HG02938 (cell line): ENCODE data around the gene FHIT.

Experiments used
- ATAC-seq: cut with Tn5 transposase; IDR thresholded peaks from one replicate; pipeline ENCODE4 v1.9.1; 2021; ENCODE audit warnings: mild to moderate bottlenecking, moderate library complexity; ENCODE audit not compliant: unreplicated experiment

Gene FHIT

DNA sequence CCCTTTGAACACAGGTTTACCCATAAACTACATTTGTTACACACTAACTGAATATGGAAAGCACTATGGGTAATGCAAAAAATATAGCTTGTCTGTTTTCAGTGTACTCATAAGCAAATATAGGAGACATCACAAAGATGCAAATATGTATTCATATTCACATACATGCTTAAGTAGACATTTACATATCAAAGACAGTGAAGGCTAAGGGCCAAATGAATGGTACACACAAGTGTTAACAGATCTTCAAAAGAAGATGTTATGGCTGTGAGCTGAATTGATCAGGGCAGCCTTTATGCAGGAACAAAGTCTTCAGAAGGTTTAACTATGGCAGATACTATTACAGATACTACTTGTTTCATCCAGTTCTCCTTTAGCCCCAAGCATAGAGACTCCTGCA is 384.1 kb downstream of the FHIT start:
- no peak for ATAC-seq

DNA sequence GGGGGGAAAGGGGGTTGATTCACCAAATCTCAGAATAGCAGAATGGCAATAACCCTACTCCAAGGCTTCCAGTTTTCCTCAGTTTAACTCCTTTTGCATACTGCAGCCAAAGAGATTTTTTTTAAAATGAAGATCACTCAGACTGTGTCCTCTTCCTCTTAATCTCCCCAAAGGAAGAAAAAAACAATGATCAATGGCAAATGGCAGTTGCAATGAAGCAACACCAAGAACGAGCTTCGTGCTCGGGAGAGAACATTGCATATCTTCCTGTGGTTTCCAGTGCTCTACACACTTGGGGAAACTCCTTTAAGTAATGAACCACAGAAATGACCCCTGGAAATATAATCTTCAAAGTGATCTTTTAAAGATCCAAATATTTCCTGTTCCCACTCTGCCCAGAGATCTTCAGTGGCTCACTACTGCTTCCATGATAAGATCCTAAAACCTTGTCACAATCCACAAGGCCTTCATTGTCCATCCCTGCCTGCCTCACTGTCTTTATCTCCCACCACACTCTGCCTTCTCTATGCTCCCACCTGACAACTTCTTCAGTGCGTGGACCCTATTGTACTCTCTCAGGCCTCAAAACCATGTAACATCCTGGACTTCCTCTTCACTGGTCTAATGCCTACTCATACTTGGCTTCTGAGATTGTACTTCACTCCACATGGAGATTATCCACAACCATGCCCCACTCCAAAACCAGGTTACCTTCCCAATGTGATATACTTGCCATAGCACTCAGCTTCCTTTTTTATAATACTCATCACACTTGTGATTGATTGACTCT is 394.8 kb downstream of the FHIT start:
- ATAC-seq: no peak

DNA sequence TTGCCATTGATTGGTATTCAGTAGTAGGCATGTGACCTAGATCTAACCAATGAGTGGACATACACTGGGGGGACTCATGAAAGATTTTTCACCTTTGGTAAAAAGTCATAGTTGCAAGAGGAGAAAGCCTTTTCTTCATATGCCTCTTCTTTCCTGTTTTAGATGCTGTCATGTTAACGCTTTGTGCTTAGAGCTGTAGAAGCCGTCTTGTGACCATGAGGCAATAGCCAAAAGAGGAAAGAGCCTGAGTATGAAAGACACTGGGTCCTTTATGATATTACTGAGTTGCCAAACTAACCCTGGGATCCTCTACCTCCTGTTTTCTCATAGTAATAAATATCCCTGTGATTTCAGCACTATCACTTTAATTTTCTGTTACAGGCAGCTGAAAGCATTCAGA is 396.0 kb downstream of the FHIT start:
- no peak for ATAC-seq

DNA sequence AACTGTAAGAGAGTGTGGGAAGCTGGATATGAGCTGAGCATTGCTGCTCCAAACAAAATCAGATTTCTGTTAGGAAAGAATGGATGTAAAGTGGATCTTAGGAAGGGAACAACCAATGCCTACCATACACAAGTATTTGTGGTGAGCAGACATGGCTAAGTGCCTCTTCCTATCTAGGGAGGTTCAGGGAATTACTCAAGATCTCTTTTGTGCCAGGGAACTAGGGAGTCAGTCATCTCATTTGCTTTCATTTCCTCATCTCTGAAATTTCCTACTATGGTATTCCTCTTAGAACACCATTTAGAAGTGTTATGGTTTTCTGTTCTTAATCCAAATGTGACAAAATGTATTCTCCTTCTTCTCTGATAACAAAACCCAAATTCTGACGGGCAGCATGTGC is 396.5 kb downstream of the FHIT start:
- ATAC-seq: no peak

DNA sequence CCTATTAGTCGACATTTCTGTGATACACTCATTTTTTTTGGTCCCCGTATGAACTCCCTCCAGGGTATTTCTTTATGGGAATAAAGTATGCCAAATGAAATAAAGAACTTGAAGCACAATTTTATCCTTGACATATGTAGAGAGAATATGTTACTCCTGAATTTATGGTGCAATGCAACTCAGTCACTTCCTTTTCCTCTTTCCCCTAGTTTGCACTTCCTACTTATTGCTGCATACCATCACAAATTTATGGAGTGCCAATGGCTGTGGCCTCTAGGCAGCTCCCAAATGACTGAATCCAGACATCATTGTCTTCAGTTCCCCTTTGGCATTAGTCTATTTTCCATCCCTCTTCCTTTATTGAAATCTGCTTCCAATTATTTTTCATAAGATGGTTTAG is 403.5 kb downstream of the FHIT start:
- no peak for ATAC-seq

DNA sequence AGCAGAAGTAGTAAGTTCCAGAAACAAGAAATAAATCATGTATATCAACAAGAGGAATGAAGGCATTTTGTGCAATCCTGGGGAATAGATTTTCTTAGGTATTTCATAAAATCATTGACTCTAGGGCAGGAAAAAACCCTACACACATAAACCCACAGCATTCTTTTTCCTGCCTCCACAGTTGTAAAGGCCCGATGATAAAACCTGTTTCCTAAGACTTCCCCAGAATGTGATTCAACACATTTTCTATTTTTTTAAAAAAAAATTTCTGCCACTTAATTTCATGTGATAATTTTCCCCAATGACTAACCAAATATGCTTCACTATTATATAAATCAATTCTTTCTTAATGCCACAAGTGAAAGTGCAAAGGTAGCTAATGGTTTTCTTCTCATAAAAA is 407.0 kb downstream of the FHIT start:
- ATAC-seq: no peak

DNA sequence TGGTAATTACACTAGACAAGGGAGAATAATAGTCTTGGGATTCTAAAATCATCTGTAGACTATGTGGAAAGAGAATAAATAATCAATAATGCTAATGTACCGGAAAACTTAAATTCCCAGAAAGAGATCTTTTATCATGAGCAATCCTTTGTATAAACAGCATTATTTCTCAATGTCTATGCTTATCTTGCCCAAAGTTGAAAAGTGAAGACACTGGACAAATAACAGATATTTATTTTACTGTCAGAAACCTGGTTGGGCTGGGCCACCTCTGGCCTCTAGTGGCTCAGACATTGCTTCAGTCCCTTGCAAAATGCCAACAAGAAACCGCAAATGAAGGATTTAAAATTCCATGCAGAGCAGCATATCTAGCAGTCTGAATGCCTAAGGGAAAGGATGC is 409.9 kb downstream of the FHIT start:
- no peak for ATAC-seq

DNA sequence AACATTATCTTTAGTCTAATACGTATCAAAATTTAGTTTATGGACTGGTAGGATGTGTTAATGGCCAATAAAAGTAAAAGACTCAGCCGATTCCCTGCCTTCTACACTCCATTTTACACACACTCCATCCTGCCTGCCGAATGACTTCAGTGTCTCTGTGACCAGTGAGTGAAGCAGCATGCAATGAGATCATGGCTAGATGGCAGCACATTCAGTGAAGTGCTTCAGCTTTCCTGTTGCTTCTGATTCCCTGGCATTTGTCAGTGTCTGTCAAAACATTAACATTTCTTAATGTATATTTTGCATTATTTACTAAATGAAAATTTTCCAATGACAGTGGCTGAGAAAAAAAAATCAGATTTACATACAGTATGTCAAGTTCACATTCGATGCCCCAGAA is 412.0 kb downstream of the FHIT start:
- no peak for ATAC-seq

DNA sequence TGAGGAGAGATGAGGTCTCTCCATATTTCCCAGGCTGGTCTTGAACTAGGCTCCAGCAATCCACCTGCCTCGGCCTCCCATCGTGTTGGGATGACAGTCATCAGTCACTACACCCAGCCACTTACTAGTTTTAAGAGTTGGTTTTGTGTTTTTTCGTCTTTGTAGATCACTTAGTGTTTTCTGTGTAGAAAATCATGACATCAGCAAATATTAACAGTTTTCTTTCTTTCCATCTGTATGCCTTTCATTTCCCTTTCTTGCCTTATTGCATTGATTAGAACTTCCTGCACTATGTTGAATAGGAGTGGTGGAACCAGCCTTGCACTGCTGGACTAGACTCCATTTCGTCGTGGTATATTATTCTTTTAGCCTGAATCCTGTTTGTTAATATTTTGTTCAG is 415.5 kb downstream of the FHIT start:
- no peak for ATAC-seq

DNA sequence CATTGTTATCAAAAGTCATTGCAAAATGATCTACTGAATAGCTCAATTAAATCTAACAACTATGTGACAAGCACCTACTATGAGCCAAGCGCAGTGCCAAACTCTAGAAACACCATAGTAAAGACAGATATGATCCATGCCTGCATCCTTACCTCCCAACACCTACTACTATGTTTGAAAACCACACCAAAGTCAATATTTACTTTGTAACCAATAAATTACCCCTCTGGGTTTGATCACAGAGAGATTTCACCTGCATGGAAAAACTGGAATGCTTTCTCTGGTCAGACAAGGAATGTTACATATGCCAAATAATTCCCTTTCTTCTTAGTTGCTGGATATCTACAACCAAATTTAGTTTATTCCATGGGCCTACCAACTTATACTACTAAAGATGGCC is 422.2 kb downstream of the FHIT start:
- ATAC-seq: no peak

DNA sequence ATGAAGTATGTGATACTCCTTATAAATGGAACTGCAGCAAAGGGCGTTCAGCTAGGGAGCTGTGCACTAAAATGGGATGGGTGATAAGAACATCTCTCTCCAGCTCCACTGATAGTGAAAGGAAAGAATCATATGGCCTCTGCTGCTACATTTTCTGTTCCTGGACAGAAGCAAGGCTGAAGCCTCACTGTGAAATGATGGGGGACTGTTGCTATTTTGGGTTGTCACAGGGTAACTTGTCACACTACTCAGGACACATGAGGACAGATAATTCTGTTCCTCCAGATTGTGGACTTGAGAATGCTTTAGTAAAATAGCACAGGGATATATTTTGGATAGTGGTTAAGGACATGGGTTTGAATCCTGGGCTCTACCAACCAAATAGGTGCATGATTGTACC is 423.6 kb downstream of the FHIT start:
- no peak for ATAC-seq

DNA sequence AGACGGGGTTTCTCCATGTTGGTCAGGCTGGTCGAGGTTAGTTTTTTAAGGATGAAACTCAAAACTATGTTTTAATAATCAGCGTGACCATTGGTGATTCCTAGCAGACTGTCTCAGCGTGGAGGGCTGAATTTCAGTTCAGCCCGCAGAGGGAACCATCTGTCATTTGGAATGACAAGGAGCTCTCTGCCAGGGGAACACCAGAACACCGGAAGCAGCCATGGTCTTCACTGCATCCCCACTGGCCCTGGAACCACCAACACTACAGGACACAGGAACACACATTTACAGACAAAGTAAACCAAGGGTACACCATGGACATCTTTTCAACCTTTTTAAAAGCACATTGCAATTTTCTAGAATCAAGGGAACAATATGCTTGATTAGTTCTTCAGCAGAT is 424.7 kb downstream of the FHIT start:
- ATAC-seq: no peak

DNA sequence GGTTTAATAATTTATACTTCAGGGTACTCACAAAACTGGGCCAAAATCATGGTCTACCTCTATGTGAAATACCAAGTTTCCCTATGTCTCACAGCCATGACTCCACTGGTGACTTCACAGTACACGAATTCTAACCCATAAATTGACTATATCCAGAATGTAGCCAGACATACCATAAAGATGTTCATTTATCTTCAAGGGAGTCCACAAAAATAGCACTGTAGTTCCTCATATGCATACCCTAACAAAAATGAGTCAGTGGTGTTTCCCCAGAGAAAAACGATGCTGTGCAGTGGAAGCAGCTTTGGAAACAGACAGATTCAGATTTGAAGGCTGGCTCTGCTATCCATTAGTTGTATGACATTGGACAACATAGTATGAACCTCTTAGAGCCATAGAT is 438.8 kb downstream of the FHIT start:
- ATAC-seq: no peak

DNA sequence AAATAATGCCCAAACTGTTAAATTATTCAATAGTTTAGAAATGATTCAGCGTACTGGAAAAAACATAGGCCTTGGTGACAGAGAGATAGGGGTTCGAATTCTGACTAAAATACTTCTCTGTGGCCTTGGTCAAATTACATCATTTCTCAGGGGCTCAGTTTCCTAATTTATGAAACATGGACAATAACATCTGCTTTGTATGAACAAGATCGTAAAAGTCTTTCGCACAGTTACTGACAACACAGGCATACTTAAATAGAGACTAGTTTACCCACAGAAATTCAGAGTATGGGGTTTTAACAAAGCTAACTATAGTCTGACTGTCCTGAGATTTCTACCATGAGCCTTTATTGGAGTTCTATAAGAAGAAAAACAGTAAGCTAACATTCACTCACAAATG is 440.4 kb downstream of the FHIT start:
- no peak for ATAC-seq

DNA sequence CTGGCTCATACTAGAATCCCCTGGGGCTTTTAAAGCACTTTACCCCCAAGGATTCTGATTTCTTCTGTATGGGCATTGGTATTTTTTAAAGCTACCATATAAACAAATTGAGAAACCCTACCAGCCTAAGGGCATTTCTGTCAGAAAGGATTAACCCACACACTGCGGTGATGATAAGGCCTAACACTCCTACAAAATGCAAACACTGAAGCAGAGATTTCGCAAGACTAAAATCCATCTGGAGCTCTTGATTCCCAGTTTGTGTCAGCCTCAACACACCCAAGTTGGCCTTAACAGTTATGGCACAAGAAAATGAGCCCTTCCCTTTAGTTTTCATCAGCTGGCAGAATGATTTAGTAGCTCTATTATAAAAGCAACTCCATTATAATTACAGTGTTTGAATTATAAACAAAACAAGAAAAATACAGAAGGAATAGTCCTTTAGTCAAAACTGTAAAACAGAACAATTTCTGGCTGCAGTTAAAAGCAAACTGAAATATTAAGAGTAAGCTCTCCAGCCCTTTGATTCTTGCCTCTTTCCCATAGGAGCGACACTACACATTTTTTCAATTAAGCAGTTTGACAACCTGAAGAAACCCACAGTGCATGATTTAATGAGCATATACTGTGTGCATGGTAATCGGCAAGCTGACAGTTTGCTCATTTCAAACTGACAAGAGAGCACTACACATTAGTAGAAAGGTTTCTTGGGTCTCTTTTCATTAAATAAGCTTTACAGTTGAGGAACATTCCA is 441.2 kb downstream of the FHIT start:
- no peak for ATAC-seq

DNA sequence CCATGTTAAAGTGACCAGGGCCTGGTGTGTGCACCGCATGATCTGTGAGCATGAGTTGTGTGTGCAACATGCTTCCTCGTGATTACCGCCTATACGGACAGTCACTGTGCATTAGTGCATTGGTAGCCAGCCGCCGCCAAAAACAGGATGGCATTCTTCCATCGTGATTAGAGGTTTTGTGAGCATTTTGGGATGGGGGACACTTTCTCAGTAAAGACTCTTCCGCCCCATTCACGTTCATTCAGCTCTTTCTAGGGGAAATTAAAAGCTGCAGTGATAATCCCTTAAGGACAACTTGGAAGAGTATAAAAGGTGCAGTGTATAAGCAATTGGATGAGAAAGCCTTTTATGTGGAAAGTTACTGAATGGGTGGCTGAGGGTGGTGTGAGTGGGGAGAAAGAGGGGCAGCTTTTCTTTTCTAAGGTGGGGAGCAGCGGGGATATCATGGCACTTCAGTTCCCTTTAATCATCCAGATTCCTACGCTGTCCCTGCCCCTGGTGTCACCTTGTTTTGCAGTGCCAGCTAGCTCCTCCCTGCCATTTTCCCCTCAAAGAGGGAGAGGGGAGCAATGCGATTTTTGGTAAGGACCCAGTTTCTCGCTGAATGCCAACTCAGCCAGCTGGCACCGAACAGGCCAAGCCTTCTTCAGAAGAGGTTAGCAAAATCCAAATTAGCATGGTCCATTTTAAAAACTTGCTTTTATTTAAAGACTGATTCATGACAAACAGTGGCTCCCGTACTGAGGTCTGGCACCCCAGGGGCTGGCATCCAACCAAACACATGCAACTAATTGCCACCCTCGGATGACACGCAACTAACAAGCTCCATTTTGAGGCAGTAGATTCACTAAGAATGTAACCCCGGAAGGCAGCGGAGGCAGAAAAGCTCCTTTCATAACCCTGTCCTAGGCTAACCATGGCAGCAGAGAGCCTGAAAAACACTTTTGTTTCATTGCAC is 447.8 kb downstream of the FHIT start:
- no peak for ATAC-seq

DNA sequence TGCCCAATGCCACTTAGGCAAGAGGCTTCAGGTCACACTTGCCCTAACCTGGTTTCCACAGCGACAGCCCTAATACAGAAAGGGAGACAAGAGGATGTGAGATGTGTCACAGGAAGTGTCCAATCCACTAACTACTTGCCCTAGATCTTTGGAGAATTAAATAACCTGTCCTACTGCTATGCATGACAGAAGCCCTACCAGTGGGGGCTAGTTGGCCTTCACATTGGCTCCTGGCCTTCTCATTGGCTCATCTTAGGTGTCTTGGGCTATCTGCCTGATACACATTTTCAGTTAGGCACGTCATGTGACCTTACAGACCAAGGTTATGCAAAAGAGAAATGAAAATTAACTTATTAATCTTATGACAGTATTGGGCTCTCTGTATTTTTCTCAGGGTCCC is 449.9 kb downstream of the FHIT start:
- ATAC-seq: no peak

DNA sequence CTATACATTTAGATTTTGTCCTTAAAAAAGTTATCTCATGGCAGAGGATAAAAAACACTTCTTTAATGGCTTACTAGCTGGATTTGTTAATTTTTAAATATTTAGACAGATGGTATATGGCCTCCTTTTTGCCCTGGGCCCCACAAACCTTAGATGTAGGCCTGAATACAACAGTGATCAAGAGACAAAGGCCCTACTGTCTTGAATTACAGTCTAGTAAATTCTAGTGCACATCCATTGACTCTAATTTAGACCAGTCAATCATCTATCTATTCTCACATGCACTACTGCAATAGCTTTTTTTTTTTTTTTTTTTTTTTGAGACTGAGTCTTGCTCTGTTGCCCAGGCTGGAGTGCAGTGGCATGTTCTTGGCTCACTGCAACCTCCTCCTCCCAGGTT is 452.8 kb downstream of the FHIT start:
- ATAC-seq: no peak

DNA sequence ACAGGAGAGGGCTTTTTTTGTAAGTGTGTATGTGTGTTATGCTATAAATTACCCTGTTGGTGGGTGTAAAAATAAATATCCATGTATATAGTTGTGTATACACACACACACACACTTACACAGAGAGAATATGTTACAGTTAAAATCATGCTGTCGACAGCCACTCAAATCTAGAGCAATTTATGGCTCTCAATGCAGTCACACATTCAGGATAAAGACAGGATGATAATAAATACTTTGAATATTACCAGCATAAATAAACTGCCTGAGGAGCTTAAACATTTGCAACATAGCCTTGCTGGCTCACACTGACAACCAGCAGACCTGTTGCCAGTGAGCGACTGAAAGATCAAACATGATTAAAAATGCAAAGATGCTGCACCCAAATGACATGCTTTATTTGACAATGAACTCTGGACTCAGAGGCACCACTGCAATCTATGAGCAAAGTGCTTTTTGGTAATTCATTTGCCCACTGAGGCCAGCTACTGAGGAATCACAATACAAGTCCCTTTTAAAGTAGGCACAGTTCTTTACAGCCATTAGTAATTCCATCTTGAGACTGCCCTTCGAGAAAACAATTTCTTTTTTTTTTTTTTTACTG is 458.9 kb downstream of the FHIT start:
- ATAC-seq: no peak

DNA sequence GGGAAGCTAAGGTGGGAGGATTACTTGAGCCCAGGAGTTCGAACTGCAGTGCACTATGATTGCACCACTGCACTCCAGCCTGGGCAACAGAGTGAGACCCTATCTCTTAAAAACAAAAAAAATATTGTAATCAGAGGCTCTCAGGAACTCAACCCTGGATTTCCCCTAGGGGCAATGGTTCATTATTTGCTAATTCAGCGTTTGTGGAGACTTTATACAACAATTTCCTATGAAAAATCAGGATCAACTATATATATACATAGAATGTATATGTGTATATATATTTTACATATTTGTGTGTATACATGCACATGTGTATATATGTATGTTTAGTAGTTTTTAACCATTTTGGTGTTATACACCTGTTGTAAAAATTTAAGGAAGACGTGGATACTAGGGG is 463.1 kb downstream of the FHIT start:
- ATAC-seq: no peak

DNA sequence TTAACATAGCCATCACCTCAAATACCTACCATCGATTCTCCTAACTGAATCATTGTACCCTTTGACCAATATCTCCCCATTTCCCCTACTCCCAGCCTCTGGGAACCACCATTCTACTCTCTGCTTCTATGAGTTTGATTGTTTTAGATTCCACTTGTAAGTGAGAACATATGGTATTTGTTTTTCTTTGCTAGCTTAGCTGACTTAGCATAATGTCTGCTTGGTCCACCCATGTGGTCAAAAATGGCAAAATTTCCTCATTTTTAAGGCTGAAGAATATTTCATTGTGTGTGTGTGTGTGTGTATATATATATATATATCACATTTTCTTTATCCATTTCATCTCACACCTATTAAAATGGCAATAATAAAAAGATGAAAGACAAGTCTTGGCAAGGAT is 469.3 kb downstream of the FHIT start:
- no peak for ATAC-seq
